ENCODE measurements around the gene NCOA6. TPM values are rescaled to one million over a fixed set of nuclear protein-coding genes. Genes with fewer than 3 reads are reported as not detected.

Gene NCOA6
- polyA plus RNA-seq, 1 of the 3 experiments (the other 2 are of a cell fraction): 14.5 TPM

- no peak for TF ChIP-seq IRF3 (IDR thresholded peaks at IDR 0.05; ENCODE audit: low read depth, low read length)
- TF ChIP-seq TAF1 (IDR thresholded peaks at IDR 0.05; ENCODE audit: borderline replicate concordance, low read depth, low read length): peak; percentile 74
- TF ChIP-seq ZBTB33 (IDR thresholded peaks at IDR 0.05; ENCODE audit: borderline replicate concordance, low read depth): peak; percentile 53; the same call in 1 of the 2 replicates
- TF ChIP-seq SMC3 (IDR thresholded peaks at IDR 0.05; ENCODE audit: low read depth, low read length): no peak
- no peak for TF ChIP-seq CTCF (IDR thresholded peaks at IDR 0.05)
- TF ChIP-seq TCF12 (IDR thresholded peaks at IDR 0.05): peak; percentile 20; the same call in 1 of the 2 replicates
- TF ChIP-seq GABPA (IDR thresholded peaks at IDR 0.05; ENCODE audit: low read depth): peak; percentile 69
- TF ChIP-seq POLR2AphosphoS5 (IDR thresholded peaks at IDR 0.05; ENCODE audit: low read depth, low read length): peak; percentile 76
- TF ChIP-seq NRF1 (IDR thresholded peaks at IDR 0.05; ENCODE audit: low read depth, low read length): peak; percentile 49
- peak; percentile 86 for TF ChIP-seq MXI1 (IDR thresholded peaks at IDR 0.05; ENCODE audit: low read depth, low read length)
- peak; percentile 85 for TF ChIP-seq CHD2 (IDR thresholded peaks at IDR 0.05; ENCODE audit: low read length, partially characterized antibody)
- TF ChIP-seq ELF1 (IDR thresholded peaks at IDR 0.05): peak; percentile 41; the same call in 1 of the 2 replicates
- peak; percentile 83 for TF ChIP-seq MAX (IDR thresholded peaks at IDR 0.05; ENCODE audit: low read depth)
- no peak for TF ChIP-seq EP300 (IDR thresholded peaks at IDR 0.05; ENCODE audit: borderline replicate concordance in 1 of 2, low read depth in 1 of 2, low read length in 1 of 2)
- peak; percentile 85; the same call in 1 of the 2 replicates for TF ChIP-seq SIN3A (IDR thresholded peaks at IDR 0.05; ENCODE audit: borderline replicate concordance, low read depth, low read length)
- TF ChIP-seq PBX3 (IDR thresholded peaks at IDR 0.05): no peak
- TF ChIP-seq YY1 (IDR thresholded peaks at IDR 0.05; ENCODE audit: low read depth): peak; percentile 95
- peak within 1 kb of the TSS; percentile 75 for H3K9ac ChIP-seq
- peak; percentile 94 for DNase-seq
- ChIA-PET POLR2A (interaction anchor here (1.0 kb wide), 3 partner anchors 20 to 114 kb away, joined by 3 to 4 read pairs (median 4); partner anchors contain the start of gene TP53INP2), CTCF (interaction anchor here (0.8 to 1.3 kb wide), 3 partner anchors 93 to 364 kb away, joined by 3 to 4 read pairs (median 3); no protein-coding TSS in a partner anchor)
- peaks cover 14% of the 10 kb centered on the region for H3F3A ChIP-seq (replicated peaks; ENCODE audit: insufficient read depth)
- no peaks in the 10 kb centered on the region for H3K36me3 ChIP-seq (replicated peaks in 1 of 2; ENCODE audit: control insufficient read depth in 1 of 2, insufficient read depth in 2 of 2, low read length in 1 of 2)
- peaks cover 24% of the 10 kb centered on the region; the same call in 1 of the 2 replicates for H3K79me2 ChIP-seq (ENCODE audit: insufficient read depth)
- H3K4me2 ChIP-seq: peak within 1 kb of the TSS; percentile 83
- H3K27me3 ChIP-seq (ENCODE audit: insufficient read depth): no peaks in the 10 kb centered on the region
- WGBS (ENCODE audit: low lambda C conversion rate): under 1% methylated on average over 27 of the region's 64 CpGs
- peak within 1 kb of the TSS; percentile 67 to 94 for H3K4me3 ChIP-seq (ENCODE audit: low read depth in 2 of 2, low read length in 1 of 2)
- peaks cover 0 to 5% of the 10 kb centered on the region in 2 experiments; a peak in 2 of 4 replicates for H3K4me1 ChIP-seq (ENCODE audit: control insufficient read depth in 1 of 2, insufficient read depth in 2 of 2, low read depth in 1 of 2, low read length in 1 of 2)
- H4K20me1 ChIP-seq (ENCODE audit: insufficient read depth): no peaks in the 10 kb centered on the region
- H2AFZ ChIP-seq (ENCODE audit: low read depth): peak within 1 kb of the TSS; percentile 98
- H3K9me3 ChIP-seq: no peaks in the 10 kb centered on the region
- peak within 1 kb of the TSS; percentile 66 to 74 for H3K27ac ChIP-seq (ENCODE audit: low read depth in 2 of 2, low read length in 1 of 2)
- no peaks in the 10 kb centered on the region for H3K9me2 ChIP-seq
These were observed 148.6 kb downstream of the NCOA6 start, which contains the start of gene PIGU for GRCh38 chr20:34676642-34677373. PIGU (minus strand) TSS chr20:34677092; CDS start chr20:34677085, 7 bp downstream.
